Hematopoietic multipotent progenitor cell treated with erythropoietin and hydrocortisone succinate and interleukin-3 and kit ligand, for 17 days (in vitro differentiated cells): Measurements from ENCODE around the gene TECTB.

ENCODE experiments used
- DNase-seq: peaks from one replicate; pipeline ENCODE4 v3.0.0-alpha.2; 2015; ENCODE audit warnings: low spot score

TECTB gene

GRCh38 chr10:112347709-112348671 is 64.8 kb downstream of the TECTB start:
- no peak for DNase-seq

GRCh38 chr10:112348759-112349158 is 65.6 kb downstream of the TECTB start:
- no peak for DNase-seq

GRCh38 chr10:112349521-112350085 is 66.4 kb downstream of the TECTB start:
- DNase-seq, result no peak

GRCh38 chr10:112351146-112351545 is 67.9 kb downstream of the TECTB start:
- DNase-seq, result no peak

GRCh38 chr10:112352044-112352443 is 68.8 kb downstream of the TECTB start:
- no peak for DNase-seq

- no peak for DNase-seq
Measured at GRCh38 chr10:112353046-112353445, 69.8 kb downstream of the TECTB start.
